Endothelial cell of umbilical vein (primary cell): ENCODE results near the gene ANKH. TPM values are rescaled to one million over a fixed set of nuclear protein-coding genes. Genes with fewer than 3 reads are reported as not detected.

Experiments used
- BruUV-seq: library from RNA; stranded (reverse); fragments of 400-500 nt; replicated peaks from 2 replicates; lab custom pipeline; 2021; lab: Mats Ljungman, UMichigan
- CTCF ChIA-PET: fragments of 300-600, 350-600 bp; sonication (Branson Sonifier 250); formaldehyde crosslinking; loops from one replicate; lab custom pipeline; 2021; ENCODE audit warnings: antibody characterized with exemption, inconsistent platforms; lab: Charles Lee
- POLR2A ChIA-PET: fragments of 300-600, 350-600 bp; sonication (Branson Sonifier 250); formaldehyde crosslinking; loops from one replicate; lab custom pipeline; 2021; ENCODE audit warnings: antibody characterized with exemption, inconsistent platforms; lab: Charles Lee
- DNase-seq: peaks from one replicate; pipeline ENCODE4 v3.0.0-alpha.2; 2011; ENCODE audit warnings: low read depth, low spot score
- FAIRE-seq: peaks from 2 replicates; lab custom pipeline; 2011; peaks lifted over from hg19 to GRCh38; lab: Jason Lieb, UNC
- H2AFZ ChIP-seq: 2 replicates; pipeline ENCODE4 v1.6.0; 2012; ENCODE audit warnings: low read depth, low read length, control low read depth, inconsistent platforms
- H3K27ac ChIP-seq: 2 replicates; pipeline ENCODE4 v1.5.1; 2011; ENCODE audit warnings: low read depth, mild to moderate bottlenecking, control low read depth, low read length, moderate library complexity; ENCODE audit not compliant: insufficient read depth
- H3K27me3 ChIP-seq, 2 experiments: 2 replicates each; pipeline versions ENCODE4 v1.6.0 to v1.6.1; 2011; ENCODE audit warnings: low read length in 2 of 2, mixed read lengths in 1 of 2; ENCODE audit not compliant: control insufficient read depth in 2 of 2, insufficient read depth in 2 of 2
- H3K36me3 ChIP-seq, 2 experiments: 2 replicates in 1 of 2; 3 replicates in 1 of 2; pipeline ENCODE4 v1.5.1; 2011; ENCODE audit warnings: low read length in 2 of 2, mild to moderate bottlenecking in 1 of 2, moderate library complexity in 1 of 2; ENCODE audit not compliant: control insufficient read depth in 2 of 2, insufficient read depth in 2 of 2; ENCODE audit errors: extremely low read depth in 1 of 2
- H3K4me1 ChIP-seq: 3 replicates; pipeline ENCODE4 v1.5.1; 2011; ENCODE audit warnings: mild to moderate bottlenecking, low read length; ENCODE audit not compliant: control insufficient read depth, insufficient read depth; ENCODE audit errors: extremely low read depth
- H3K4me2 ChIP-seq: 2 replicates; pipeline ENCODE4 v1.6.1; 2011; ENCODE audit warnings: low read length, control low read depth, mixed read lengths; ENCODE audit not compliant: insufficient read depth
- H3K4me3 ChIP-seq, 3 experiments: fragments of 200-600 bp in 1 of 3; sonication (generic), shearing (Covaris generic) in 1 of 3; replicated peaks in 1 of 3; 2 replicates each; pipeline ENCODE4 v1.5.1; 2011 to 2016; ENCODE audit warnings: control low read depth in 3 of 3, low read length in 3 of 3, mild to moderate bottlenecking in 2 of 3, inconsistent platforms in 1 of 3, low read depth in 1 of 3, moderate library complexity in 1 of 3; ENCODE audit not compliant: insufficient read depth in 1 of 3
- H3K79me2 ChIP-seq: 2 replicates; pipeline ENCODE4 v1.6.0; 2012; ENCODE audit warnings: low read length, inconsistent platforms; ENCODE audit not compliant: control insufficient read depth, insufficient read depth
- H3K9ac ChIP-seq: replicated peaks from 2 replicates; pipeline ENCODE3; 2011; ENCODE audit warnings: low read length, control low read depth; ENCODE audit not compliant: insufficient read depth; ENCODE audit errors: extremely low read depth
- H3K9me1 ChIP-seq: replicated peaks from 3 replicates; pipeline ENCODE4 v1.6.0; 2011; ENCODE audit warnings: mild to moderate bottlenecking, low read length; ENCODE audit not compliant: control insufficient read depth, insufficient read depth; ENCODE audit errors: extremely low read depth
- H3K9me3 ChIP-seq: replicated peaks from 2 replicates; pipeline ENCODE4 v1.5.1; 2012; ENCODE audit warnings: low read length, inconsistent platforms; ENCODE audit not compliant: control insufficient read depth, insufficient read depth
- H4K20me1 ChIP-seq: replicated peaks from 2 replicates; pipeline ENCODE3; 2011; ENCODE audit warnings: mild to moderate bottlenecking, low read length; ENCODE audit not compliant: control insufficient read depth, insufficient read depth; ENCODE audit errors: extremely low read depth
- CTCF ChIP-seq, 2 donors: IDR thresholded peaks; 1 replicate in 1 of 2; 2 replicates in 1 of 2; pipeline ENCODE4 v1.5.1; 2011; ENCODE audit warnings: low read length in 2 of 2, mild to moderate bottlenecking in 2 of 2, moderate library complexity in 2 of 2, control low read depth in 1 of 2, inconsistent platforms in 1 of 2, low read depth in 1 of 2; ENCODE audit not compliant: insufficient read depth in 1 of 2; ENCODE audit errors: extremely low read depth in 1 of 2
- EZH2 ChIP-seq: IDR thresholded peaks from 2 replicates; pipeline ENCODE4 v1.6.1; 2012; ENCODE audit warnings: borderline replicate concordance, low read depth, mild to moderate bottlenecking, moderate library complexity, low read length, inconsistent platforms; ENCODE audit not compliant: severe bottlenecking
- FOS ChIP-seq: IDR thresholded peaks from 2 replicates; pipeline ENCODE4 v1.6.1; 2011; ENCODE audit warnings: mild to moderate bottlenecking, low read length, moderate library complexity, borderline replicate concordance; ENCODE audit not compliant: insufficient read depth
- GATA2 ChIP-seq: IDR thresholded peaks from 2 replicates; pipeline ENCODE4 v1.7.0; 2011; ENCODE audit warnings: low read depth, mild to moderate bottlenecking, moderate library complexity, mixed read lengths, low read length; ENCODE audit not compliant: insufficient read length, insufficient read depth
- JUN ChIP-seq: IDR thresholded peaks from 2 replicates; pipeline ENCODE4 v1.6.1; 2011; ENCODE audit warnings: borderline replicate concordance, low read depth; ENCODE audit not compliant: insufficient read length, insufficient read depth
- MAX ChIP-seq: IDR thresholded peaks from 2 replicates; pipeline ENCODE4 v1.6.1; 2011; ENCODE audit not compliant: insufficient read depth, insufficient read length
- MYC ChIP-seq: IDR thresholded peaks from one replicate; pipeline ENCODE4 v1.6.1; 2011; ENCODE audit warnings: mild to moderate bottlenecking, low read depth, low read length
- POLR2A ChIP-seq: IDR thresholded peaks from 2 replicates; pipeline ENCODE4 v1.6.1; 2012; ENCODE audit warnings: low read depth, mild to moderate bottlenecking, control low read depth, low read length
- POLR2AphosphoS5 ChIP-seq: IDR thresholded peaks from 2 replicates; pipeline ENCODE4 v1.6.1; 2012; ENCODE audit warnings: low read depth, mild to moderate bottlenecking, control low read depth, low read length, moderate library complexity; ENCODE audit not compliant: insufficient read depth
- dilution Hi-C: fragments of 300-500 bp; cut with MboI; formaldehyde crosslinking; loops from one replicate; pipeline ENCODE4 v1.15.0; 2019; ENCODE audit warnings: low sequenced_read_pairs; ENCODE audit not compliant: extremely low pct_ligation_motif_present
- intact Hi-C: fragments of 100-400 bp; cut with micrococcal nuclease; formaldehyde crosslinking; loops from one replicate; pipeline ENCODE4 v1.10.0; 2022
- polyA plus RNA-seq, 4 experiments: library from polyadenylated mRNA; depleted of rRNA in 3 of 4; stranded (reverse) in 3 of 4; unstranded in 1 of 4; fragments of >200 nt; gene quantifications; 2 replicates each; pipeline versions ENCODE4 v1.2.1 to v1.2.3, GENCODE V29; 2011 to 2012; ENCODE audit warnings: missing spikeins in 1 of 4
- total RNA-seq: library from RNA; stranded (reverse); gene quantifications from 2 replicates; pipeline ENCODE4 v1.2.3, GENCODE V29; 2021

ANKH gene
- total and polyA plus RNA-seq, 2 donors (not counting 3 experiments of a cell fraction or from before 2014, with no cell fraction given) = 12.7 to 31.4 TPM

- Histone ChIP-seq H3K9ac (peak within 1 kb of the TSS; percentile 70), H3K79me2 (peaks cover 45% of the 10 kb centered on the region), H3K9me3 (no peaks in the 10 kb centered on the region), H3K4me1 (peaks cover 24% of the 10 kb centered on the region), H2AFZ (peak within 1 kb of the TSS; percentile 73), H3K9me1 (no peaks in the 10 kb centered on the region), H3K27ac (peak within 1 kb of the TSS; percentile 47), H3K27me3 (no peaks in the 10 kb centered on the region), H4K20me1 (no peaks in the 10 kb centered on the region), H3K4me3 (peak within 1 kb of the TSS; percentile 24 to 84 (median 71)), H3K36me3 (peaks cover 0 to 3% of the 10 kb centered on the region in 2 experiments), H3K4me2 (peak within 1 kb of the TSS; percentile 89)
- BruUV-seq = no TSS peak
- DNase-seq (peak; percentile 93), FAIRE-seq (peak; percentile 78)
- intact Hi-C loops = no loop called here
- dilution Hi-C loops = no loop called here
- TF ChIP-seq MYC (no peak), JUN (no peak), EZH2 (no peak), POLR2AphosphoS5 (peak; percentile 91), POLR2A (peak; percentile 82)
- POLR2A ChIA-PET = no interaction called here
- CTCF ChIA-PET = interaction anchor here (0.7 to 1.8 kb wide), 2 partner anchors 16 to 313 kb away, joined by 3 to 8 read pairs; no protein-coding TSS in a partner anchor
Measured at GRCh38 chr5:14664270-14665100, 207.1 kb downstream of the ANKH start, which contains the start of gene OTULIN. Gene OTULIN (plus strand): TSS chr5:14664718. CDS start chr5:14664826, 108 bp downstream.

- peak overlapping the region; percentile 10 to 84 (median 71) for H3K4me3 ChIP-seq
- dilution Hi-C loops = no loop called here
- no peak for TF ChIP-seq POLR2AphosphoS5
- no peak for TF ChIP-seq MAX
- no peak for TF ChIP-seq MYC
- TF ChIP-seq CTCF (IDR thresholded peaks at IDR 0.05; ENCODE audit: extremely low read depth in 1 of 2, insufficient read depth in 1 of 2, low read depth in 1 of 2, low read length in 2 of 2) = no peak
- TF ChIP-seq POLR2A = no peak
- no peak for TF ChIP-seq JUN
- TF ChIP-seq FOS = no peak
- no peak for TF ChIP-seq EZH2
- TF ChIP-seq GATA2 = no peak
- DNase-seq (no peak), FAIRE-seq (no peak)
- H3K9ac ChIP-seq = peak overlapping the region; percentile 70
- H3K4me2 ChIP-seq = peak overlapping the region; percentile 52
- CTCF ChIA-PET = interaction anchor here (0.7 to 1.8 kb wide), 2 partner anchors 15 to 312 kb away, joined by 3 to 8 read pairs; no protein-coding TSS in a partner anchor
- no peaks in the 10 kb centered on the region for H3K9me1 ChIP-seq
- BruUV-seq = TSS peak; percentile 72
- no peaks in the 10 kb centered on the region for H3K9me3 ChIP-seq
- H4K20me1 ChIP-seq = no peaks in the 10 kb centered on the region
- peaks cover 39% of the 10 kb centered on the region for H3K79me2 ChIP-seq
- H2AFZ ChIP-seq = peak overlapping the region; percentile 73
- peaks cover 0 to 3% of the 10 kb centered on the region in 2 experiments for H3K36me3 ChIP-seq
- H3K27ac ChIP-seq = peak overlapping the region; percentile 47
- H3K4me1 ChIP-seq = peaks cover 24% of the 10 kb centered on the region
- POLR2A ChIA-PET = no interaction called here
- no peaks in the 10 kb centered on the region for H3K27me3 ChIP-seq
- intact Hi-C loops = no loop called here
Measured at GRCh38 chr5:14663734-14664269, 207.8 kb downstream of the ANKH start.
